ENCODE results near the gene SPEG.

SPEG gene

GRCh38 chr2:219446101-219446504 is 11.5 kb downstream of the SPEG start:
- DNase-seq = no peak

- DNase-seq = no peak
These were observed 12.0 kb downstream of the SPEG start for GRCh38 chr2:219446689-219447088.

GRCh38 chr2:219447242-219448098 is 12.8 kb downstream of the SPEG start:
- DNase-seq = no peak

- no peak for DNase-seq
These were observed 13.6 kb downstream of the SPEG start for GRCh38 chr2:219448099-219448775.

- DNase-seq = no peak
These were observed 14.2 kb downstream of the SPEG start for GRCh38 chr2:219448776-219449341.

- DNase-seq = no peak
These were observed 15.0 kb downstream of the SPEG start for GRCh38 chr2:219449609-219450008.

GRCh38 chr2:219451661-219452360 is 17.2 kb downstream of the SPEG start:
- DNase-seq = no peak

- no peak for DNase-seq
These were observed 18.0 kb downstream of the SPEG start for GRCh38 chr2:219452361-219453317.

- DNase-seq = no peak
These were observed 19.3 kb downstream of the SPEG start for GRCh38 chr2:219453671-219454590.

GRCh38 chr2:219455581-219455980 is 20.9 kb downstream of the SPEG start:
- no peak for DNase-seq

- no peak for DNase-seq
These were observed 23.2 kb downstream of the SPEG start for GRCh38 chr2:219457784-219458369.

GRCh38 chr2:219458996-219459395 is 24.4 kb downstream of the SPEG start:
- DNase-seq = no peak

GRCh38 chr2:219459460-219460311 is 25.0 kb downstream of the SPEG start:
- DNase-seq = peak; percentile 32

GRCh38 chr2:219460424-219460926 is 25.8 kb downstream of the SPEG start:
- DNase-seq = no peak

GRCh38 chr2:219461047-219461514 is 26.4 kb downstream of the SPEG start:
- no peak for DNase-seq

GRCh38 chr2:219461669-219462068 is 27.0 kb downstream of the SPEG start:
- no peak for DNase-seq

- no peak for DNase-seq
These were observed 27.7 kb downstream of the SPEG start for GRCh38 chr2:219462349-219462748.

- DNase-seq = no peak
These were observed 29.8 kb downstream of the SPEG start for GRCh38 chr2:219464286-219465032.

Data from activated CD4-positive, alpha-beta T cell treated with anti-CD3 and anti-CD28 coated beads, Interleukin-2, amount 50 U/mL, for 1 hour (primary cell).